Right atrium auricular region (tissue), 2 donors: Measurements from ENCODE around the gene PLD1. TPM values are rescaled to one million over a fixed set of nuclear protein-coding genes. Genes with fewer than 3 reads are reported as not detected.

ENCODE experiments used
- DNase-seq: peaks from one replicate; pipeline ENCODE4 v3.0.0-alpha.2; 2019; ENCODE audit warnings: low spot score
- H3K27ac ChIP-seq, 2 donors: fragments of 200-600 bp; sonication (generic); 1 replicate in 1 of 2; 2 replicates in 1 of 2; pipeline ENCODE4 v1.5.1; 2016 to 2019
- H3K27me3 ChIP-seq, 2 donors: fragments of 200-600 bp; sonication (generic); one replicate each; pipeline versions ENCODE4 v1.5.1 to v1.6.0; 2017 to 2019
- H3K36me3 ChIP-seq: fragments of 200-600 bp; sonication (generic); one replicate; pipeline ENCODE4 v1.5.1; 2016
- H3K4me1 ChIP-seq, 2 donors: fragments of 200-600 bp; sonication (generic); one replicate each; pipeline versions ENCODE4 v1.5.1 to v1.6.0; 2017 to 2019
- H3K4me3 ChIP-seq, 2 donors: fragments of 200-600 bp; sonication (generic); 1 replicate in 1 of 2; 2 replicates in 1 of 2; pipeline ENCODE4 v1.5.1; 2017 to 2019; ENCODE audit warnings: mild to moderate bottlenecking in 1 of 2, moderate library complexity in 1 of 2
- H3K9me3 ChIP-seq, 2 donors: fragments of 200-600 bp; sonication (generic); one replicate each; pipeline ENCODE4 v1.5.1; 2019
- total RNA-seq, 2 donors: library from RNA; depleted of rRNA; stranded (reverse); fragments of >200 nt; gene quantifications; one replicate each; pipeline ENCODE4 v1.1.0, GENCODE V29; 2016
- TF ChIP-seq, protein P1 (sequence below), 2 donors: fragments of 200-600 bp; sonication (generic); IDR thresholded peaks; one replicate each; pipeline ENCODE4 v1.5.1; 2019; ENCODE audit warnings: antibody characterized with exemption in 2 of 2

The PLD1 gene
- total RNA-seq, 2 donors from 2014 or later = 64.5 to 111 TPM

DNA sequence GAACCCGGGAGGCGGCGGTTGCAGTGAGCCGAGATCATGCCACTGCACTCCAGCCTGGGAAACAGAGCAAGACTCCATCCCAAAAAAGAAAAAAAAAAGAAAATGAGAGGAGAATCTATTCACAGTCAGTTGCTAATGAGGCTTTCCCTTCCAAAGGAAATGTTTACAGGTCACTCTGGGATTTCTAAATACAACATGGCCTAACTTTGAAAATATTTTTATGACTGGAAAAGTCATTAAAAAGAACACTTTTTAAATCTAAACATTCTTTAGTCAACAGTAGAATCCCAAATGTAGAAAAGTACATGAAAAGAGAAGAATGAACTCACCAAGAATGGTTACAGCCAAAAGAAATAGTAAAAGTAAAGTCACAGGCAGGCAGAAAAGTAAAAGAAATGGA is 78.6 kb downstream of the PLD1 start:
- no peaks in the 10 kb centered on the region for H3K9me3 ChIP-seq
- no peaks in the 10 kb centered on the region for H3K27me3 ChIP-seq
- no peak for DNase-seq
- no peaks in the 10 kb centered on the region for H3K4me1 ChIP-seq
- H3K4me3 ChIP-seq = no peak overlapping the region
- TF ChIP-seq, protein P1, sequence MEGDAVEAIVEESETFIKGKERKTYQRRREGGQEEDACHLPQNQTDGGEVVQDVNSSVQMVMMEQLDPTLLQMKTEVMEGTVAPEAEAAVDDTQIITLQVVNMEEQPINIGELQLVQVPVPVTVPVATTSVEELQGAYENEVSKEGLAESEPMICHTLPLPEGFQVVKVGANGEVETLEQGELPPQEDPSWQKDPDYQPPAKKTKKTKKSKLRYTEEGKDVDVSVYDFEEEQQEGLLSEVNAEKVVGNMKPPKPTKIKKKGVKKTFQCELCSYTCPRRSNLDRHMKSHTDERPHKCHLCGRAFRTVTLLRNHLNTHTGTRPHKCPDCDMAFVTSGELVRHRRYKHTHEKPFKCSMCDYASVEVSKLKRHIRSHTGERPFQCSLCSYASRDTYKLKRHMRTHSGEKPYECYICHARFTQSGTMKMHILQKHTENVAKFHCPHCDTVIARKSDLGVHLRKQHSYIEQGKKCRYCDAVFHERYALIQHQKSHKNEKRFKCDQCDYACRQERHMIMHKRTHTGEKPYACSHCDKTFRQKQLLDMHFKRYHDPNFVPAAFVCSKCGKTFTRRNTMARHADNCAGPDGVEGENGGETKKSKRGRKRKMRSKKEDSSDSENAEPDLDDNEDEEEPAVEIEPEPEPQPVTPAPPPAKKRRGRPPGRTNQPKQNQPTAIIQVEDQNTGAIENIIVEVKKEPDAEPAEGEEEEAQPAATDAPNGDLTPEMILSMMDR (IDR thresholded peaks at IDR 0.05) = no peak
- H3K27ac ChIP-seq = no peak overlapping the region
- peaks cover 48% of the 10 kb centered on the region for H3K36me3 ChIP-seq

DNA sequence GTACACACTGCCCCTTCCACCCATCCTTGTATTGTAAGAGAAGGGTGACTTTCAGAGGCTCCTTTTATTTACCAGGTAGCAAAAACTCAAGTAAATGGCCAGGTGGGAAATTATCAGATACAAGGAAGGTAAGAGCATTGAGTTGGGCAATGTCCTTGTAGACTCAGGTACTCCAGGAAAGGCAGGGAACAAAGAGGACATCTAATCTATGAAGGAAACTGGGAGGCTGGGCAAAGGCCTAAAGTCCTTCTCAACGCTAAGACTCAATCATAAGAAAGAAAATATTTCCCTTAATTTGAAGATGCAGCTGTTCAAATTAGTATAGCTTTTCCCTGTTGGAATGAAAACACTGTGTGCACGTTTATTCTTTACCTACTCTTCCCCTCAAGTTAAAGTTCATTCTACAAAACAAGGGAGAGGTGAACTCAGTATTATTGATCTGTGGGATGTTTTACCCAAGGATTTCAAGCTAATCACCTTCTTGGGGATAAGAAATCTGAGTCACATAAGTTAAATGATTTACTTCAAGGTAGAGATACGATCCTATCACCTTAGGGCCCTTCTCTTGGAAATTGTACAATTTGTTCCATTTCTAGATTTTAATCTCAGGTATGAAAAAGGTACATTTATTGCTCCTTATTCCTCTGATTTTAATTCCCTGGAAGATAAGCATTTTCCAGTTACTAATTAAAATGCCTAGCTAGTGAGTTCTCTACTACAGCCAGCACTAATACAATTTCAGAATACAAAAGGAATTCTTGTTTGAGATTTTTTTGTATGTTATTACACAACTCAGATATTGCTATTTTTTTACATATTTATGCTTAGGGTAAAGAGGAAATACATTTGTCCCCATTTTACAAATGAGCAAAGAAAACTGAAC is 80.6 kb downstream of the PLD1 start:
- DNase-seq = no peak
- TF ChIP-seq, protein P1 (IDR thresholded peaks at IDR 0.05) = no peak
- no peak overlapping the region for H3K4me3 ChIP-seq
- no peaks in the 10 kb centered on the region for H3K9me3 ChIP-seq
- peaks cover 47% of the 10 kb centered on the region for H3K36me3 ChIP-seq
- H3K27ac ChIP-seq = no peak overlapping the region
- H3K4me1 ChIP-seq = no peaks in the 10 kb centered on the region
- H3K27me3 ChIP-seq = no peaks in the 10 kb centered on the region

DNA sequence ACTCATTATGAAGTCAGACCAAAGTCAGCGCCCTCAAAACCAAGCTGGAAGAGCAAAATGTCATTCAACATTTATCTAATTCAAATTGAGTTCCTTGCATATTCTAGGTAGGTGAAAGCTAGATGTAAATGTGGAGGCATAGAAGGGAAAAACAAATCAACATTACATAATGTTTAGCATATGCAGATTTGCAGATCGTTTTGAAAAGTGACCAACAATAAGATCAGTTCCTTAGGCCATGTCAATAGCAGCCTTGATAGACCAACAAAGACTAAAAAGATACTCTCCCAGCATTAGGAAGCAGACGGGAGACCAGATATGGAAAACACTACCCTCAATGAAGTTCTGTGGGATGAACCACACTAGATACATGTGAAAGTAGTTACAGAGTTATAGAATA is 83.0 kb downstream of the PLD1 start:
- Histone ChIP-seq H3K4me1 (no peaks in the 10 kb centered on the region), H3K4me3 (no peak overlapping the region), H3K27me3 (no peaks in the 10 kb centered on the region), H3K27ac (no peak overlapping the region), H3K9me3 (no peaks in the 10 kb centered on the region), H3K36me3 (peaks cover 55% of the 10 kb centered on the region)
- TF ChIP-seq, protein P1 (IDR thresholded peaks at IDR 0.05) = no peak
- DNase-seq = no peak

DNA sequence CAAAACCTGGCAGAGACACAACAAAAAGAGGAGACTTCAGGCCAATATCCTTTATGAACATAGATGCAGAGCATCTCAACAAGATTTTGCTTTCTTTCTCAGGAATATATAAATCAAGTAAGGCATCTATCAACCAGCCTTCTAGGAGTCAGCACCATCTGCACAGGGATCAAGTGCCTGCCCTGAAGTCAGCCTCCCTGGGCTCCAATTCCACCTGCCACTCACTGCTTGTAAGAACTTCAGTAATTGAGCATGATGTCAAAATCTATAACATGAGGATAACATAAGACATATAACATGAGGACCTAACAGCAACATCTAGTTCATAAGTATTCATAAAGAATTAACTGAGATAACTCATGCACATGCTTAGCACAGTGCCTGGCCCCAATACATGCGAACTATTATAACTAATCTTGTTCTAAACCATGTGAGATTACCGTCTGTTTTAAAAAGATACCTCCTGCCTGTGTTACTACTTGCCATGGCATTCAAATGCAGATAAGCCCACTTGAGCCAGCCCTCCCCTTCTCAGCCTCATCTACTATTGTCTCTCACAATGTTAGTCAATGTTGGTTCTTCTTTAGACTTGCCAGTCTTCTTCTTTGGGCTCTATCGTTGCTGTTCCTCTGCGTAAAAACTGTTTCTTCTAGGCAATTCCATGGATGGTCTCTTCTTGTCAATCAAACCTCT is 91.6 kb downstream of the PLD1 start:
- H3K36me3 ChIP-seq = peaks cover 42% of the 10 kb centered on the region
- no peak overlapping the region for H3K4me3 ChIP-seq
- no peaks in the 10 kb centered on the region for H3K4me1 ChIP-seq
- DNase-seq = no peak
- no peaks in the 10 kb centered on the region for H3K27me3 ChIP-seq
- no peak overlapping the region for H3K27ac ChIP-seq
- TF ChIP-seq, protein P1 (IDR thresholded peaks at IDR 0.05) = no peak
- peaks cover 0 to 7% of the 10 kb centered on the region in 2 donors for H3K9me3 ChIP-seq

DNA sequence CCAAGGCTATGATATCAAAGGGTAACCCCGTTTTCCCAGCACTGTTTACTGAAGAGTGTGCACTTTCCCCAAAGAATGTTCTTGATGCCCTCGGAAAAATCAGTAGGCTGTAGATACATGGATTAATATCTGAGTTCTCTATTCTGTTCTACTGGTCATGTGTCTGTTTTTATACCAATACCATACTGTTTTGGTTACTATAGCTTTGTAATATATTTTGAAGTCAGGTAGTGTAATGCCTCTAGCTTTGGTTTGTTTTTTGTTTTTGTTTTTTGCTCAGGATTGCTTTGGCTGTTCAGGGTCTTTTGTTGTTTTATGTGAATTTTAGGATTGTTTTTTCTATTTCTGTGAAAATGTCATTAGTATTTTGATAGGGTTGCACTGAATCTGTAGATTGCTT is 95.1 kb downstream of the PLD1 start:
- Histone ChIP-seq H3K36me3 (peaks cover 56% of the 10 kb centered on the region), H3K27ac (no peak overlapping the region), H3K4me1 (no peaks in the 10 kb centered on the region), H3K27me3 (no peaks in the 10 kb centered on the region), H3K4me3 (no peak overlapping the region), H3K9me3 (peaks cover 0 to 7% of the 10 kb centered on the region in 2 donors)
- no peak for DNase-seq
- TF ChIP-seq, protein P1 (IDR thresholded peaks at IDR 0.05) = no peak
